Muscle of leg (tissue), 11 donors: ENCODE results near the gene LMOD3. TPM values are rescaled to one million over a fixed set of nuclear protein-coding genes. Genes with fewer than 3 reads are reported as not detected.

Experiments
- DNase-seq: peaks from one replicate; pipeline ENCODE4 v3.0.0; 2013
- H3K27ac ChIP-seq: one replicate; pipeline ENCODE4 v1.5.1; 2013; ENCODE audit warnings: mild to moderate bottlenecking, low read length, control low read depth
- H3K27me3 ChIP-seq: one replicate; pipeline ENCODE4 v1.6.1; 2013; ENCODE audit warnings: low read length; ENCODE audit not compliant: control insufficient read depth, insufficient read depth
- H3K36me3 ChIP-seq: one replicate; pipeline ENCODE4 v1.6.1; 2013; ENCODE audit warnings: low read length; ENCODE audit not compliant: control insufficient read depth, insufficient read depth
- H3K4me1 ChIP-seq: one replicate; pipeline ENCODE4 v1.6.1; 2013; ENCODE audit warnings: low read length; ENCODE audit not compliant: control insufficient read depth, insufficient read depth
- H3K4me3 ChIP-seq: one replicate; pipeline ENCODE4 v1.5.1; 2013; ENCODE audit warnings: low read length, control low read depth
- H3K9me3 ChIP-seq: replicated peaks from 2 replicates; pipeline ENCODE4 v1.6.1; 2013; ENCODE audit warnings: low read depth, low read length; ENCODE audit not compliant: control insufficient read depth
- WGBS: methylation state at CpG from one replicate; pipeline ENCODE4 v1.1.5; 2013; ENCODE audit warnings: missing lambda C conversion rate; ENCODE audit not compliant: insufficient coverage; 5-methylcytosine and 5-hydroxymethylcytosine counted together
- polyA plus RNA-seq, 8 donors: library from polyadenylated mRNA; unstranded; fragments of 120-200 nt; gene quantifications; one replicate each; pipeline versions ENCODE4 v1.2.1 to v1.2.3, GENCODE V29; 2013; ENCODE audit warnings: inconsistent platforms in 1 of 8, low replicate concordance in 1 of 8; ENCODE audit not compliant: insufficient read length in 8 of 8, insufficient read depth in 1 of 8
- total RNA-seq: library from RNA; stranded (reverse); fragments of 120-200 nt; gene quantifications from one replicate; pipeline ENCODE4 v1.2.4, GENCODE V29; 2013

The LMOD3 gene
- total and polyA plus RNA-seq, 9 donors = 90.3 to 160 (median 127) TPM

DNA sequence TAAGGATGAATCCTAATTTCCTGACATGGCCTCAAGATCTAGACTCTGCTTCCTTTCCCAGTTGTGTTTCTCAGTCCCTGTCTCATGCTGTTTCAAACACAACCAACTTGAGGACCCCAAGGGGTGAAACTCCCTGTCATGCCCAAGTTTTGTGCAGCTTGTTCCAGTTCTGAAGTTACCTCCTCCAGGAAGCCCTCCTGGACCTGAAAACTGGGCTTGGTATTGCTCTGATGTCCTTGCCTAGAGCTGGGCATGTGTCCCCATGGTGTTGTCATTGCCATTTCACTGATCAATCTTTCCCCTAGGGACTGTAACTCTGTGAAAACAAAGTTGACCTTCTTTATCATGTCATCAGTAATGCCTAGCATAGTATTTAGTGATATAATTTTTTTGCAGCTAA is 6.1 kb upstream of the LMOD3 start:
- no peaks in the 10 kb centered on the region for H3K27me3 ChIP-seq
- no peak overlapping the region for H3K27ac ChIP-seq
- DNase-seq = no peak
- no peak overlapping the region for H3K4me3 ChIP-seq
- H3K9me3 ChIP-seq = no peaks in the 10 kb centered on the region
- H3K36me3 ChIP-seq = no peaks in the 10 kb centered on the region
- peaks cover 2% of the 10 kb centered on the region for H3K4me1 ChIP-seq

DNA sequence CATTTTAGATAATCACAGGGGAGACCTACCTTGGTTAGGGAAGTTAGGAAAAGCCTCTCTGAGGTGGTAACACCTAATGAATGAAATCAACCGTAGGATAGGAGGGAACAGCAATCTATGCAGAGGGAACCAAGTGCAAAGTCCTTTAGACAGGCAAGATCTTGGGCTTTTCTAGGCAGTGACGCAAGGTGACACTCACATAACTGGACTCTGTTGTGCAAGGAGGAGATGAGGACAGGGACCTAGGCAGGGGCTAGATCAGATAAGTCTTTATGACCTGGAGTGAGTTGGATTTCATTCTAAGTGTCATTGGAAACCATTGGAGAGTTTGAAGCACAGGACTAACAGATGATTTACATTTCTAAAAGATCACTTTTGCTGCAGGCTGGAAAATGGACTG is 4.6 kb upstream of the LMOD3 start:
- WGBS = 79% methylated on average over 2 of the region's 2 CpGs

DNA sequence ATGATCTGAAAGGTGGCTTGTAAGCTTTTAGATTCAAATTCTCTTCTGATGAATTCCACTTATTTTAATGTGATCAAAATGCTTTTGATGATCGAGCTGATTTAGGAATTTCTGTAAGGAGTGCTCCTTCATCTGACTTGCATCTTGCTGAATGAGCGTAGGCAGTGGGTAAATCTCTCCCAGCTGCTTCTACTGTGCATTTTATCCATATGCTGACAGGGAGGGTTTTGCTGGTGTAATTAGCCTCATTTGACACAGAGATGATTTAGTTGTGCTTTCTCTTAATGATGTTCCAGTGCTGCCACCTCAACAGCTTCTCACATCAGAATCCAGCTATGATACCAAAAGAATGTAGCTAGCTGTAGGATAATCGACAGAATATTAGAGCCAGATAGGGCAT is 3.8 kb upstream of the LMOD3 start:
- Histone ChIP-seq H3K36me3 (no peaks in the 10 kb centered on the region), H3K4me1 (peaks cover 10% of the 10 kb centered on the region), H3K27ac (no peak overlapping the region), H3K4me3 (no peak overlapping the region), H3K9me3 (no peaks in the 10 kb centered on the region), H3K27me3 (no peaks in the 10 kb centered on the region)
- no CpG with 5 or more reads among the region's 3 CpGs for WGBS
- no peak for DNase-seq

More for the DNA sequence above, 4.6 kb upstream of the LMOD3 start:
- Histone ChIP-seq H3K27me3 (no peaks in the 10 kb centered on the region), H3K27ac (no peak overlapping the region), H3K4me1 (peaks cover 7% of the 10 kb centered on the region), H3K9me3 (no peaks in the 10 kb centered on the region), H3K4me3 (no peak overlapping the region), H3K36me3 (no peaks in the 10 kb centered on the region)
- no peak for DNase-seq

DNA sequence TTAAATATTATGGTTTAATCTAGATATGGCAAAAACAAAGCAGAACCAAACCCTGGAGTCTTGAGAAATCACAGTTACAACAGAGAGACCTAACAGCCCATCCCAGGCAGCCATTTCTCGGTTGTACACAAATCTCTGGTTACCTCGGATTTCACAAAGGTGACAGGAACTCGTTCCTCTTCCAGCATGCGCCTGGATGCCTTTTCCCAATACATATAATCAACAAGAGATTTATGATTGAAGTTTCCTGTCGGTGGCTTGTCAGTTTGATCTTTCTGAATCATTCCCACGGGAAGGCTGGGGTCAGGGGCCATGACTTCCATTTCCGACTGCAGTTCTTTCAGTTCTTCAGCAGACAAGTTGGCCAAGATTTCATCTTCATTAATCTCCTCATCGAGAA is 445 bp downstream of the LMOD3 start:
- Histone ChIP-seq H3K4me1 (peaks cover 19% of the 10 kb centered on the region), H3K27me3 (no peaks in the 10 kb centered on the region), H3K4me3 (peak overlapping the region; percentile 46), H3K27ac (peak overlapping the region; percentile 81), H3K9me3 (no peaks in the 10 kb centered on the region), H3K36me3 (peaks cover 7% of the 10 kb centered on the region)
- DNase-seq = no peak
- 31% methylated on average over 3 of the region's 8 CpGs for WGBS

GRCh38 chr3:69121513-69121912 is 882 bp downstream of the LMOD3 start:
- Histone ChIP-seq H3K36me3 (peaks cover 7% of the 10 kb centered on the region), H3K27ac (peak overlapping the region; percentile 81), H3K27me3 (no peaks in the 10 kb centered on the region), H3K4me3 (peak overlapping the region; percentile 46), H3K9me3 (no peaks in the 10 kb centered on the region), H3K4me1 (peaks cover 19% of the 10 kb centered on the region)
- 100% methylated on average over 1 of the region's 6 CpGs for whole genome bisulfite sequencing
- DNase-seq = no peak

- peak; percentile 78 for DNase-seq
- Histone ChIP-seq H3K36me3 (peaks cover 7% of the 10 kb centered on the region), H3K4me1 (peaks cover 19% of the 10 kb centered on the region), H3K4me3 (peak overlapping the region; percentile 46), H3K27me3 (no peaks in the 10 kb centered on the region), H3K9me3 (no peaks in the 10 kb centered on the region), H3K27ac (no peak overlapping the region)
- WGBS = no CpG with 5 or more reads among the region's 1 CpG
Observed at GRCh38 chr3:69120879-69121464, 1.4 kb downstream of the LMOD3 start.

- H3K4me3 ChIP-seq = no peak overlapping the region
Observed at GRCh38 chr3:69119681-69120080, 2.7 kb downstream of the LMOD3 start.

DNA sequence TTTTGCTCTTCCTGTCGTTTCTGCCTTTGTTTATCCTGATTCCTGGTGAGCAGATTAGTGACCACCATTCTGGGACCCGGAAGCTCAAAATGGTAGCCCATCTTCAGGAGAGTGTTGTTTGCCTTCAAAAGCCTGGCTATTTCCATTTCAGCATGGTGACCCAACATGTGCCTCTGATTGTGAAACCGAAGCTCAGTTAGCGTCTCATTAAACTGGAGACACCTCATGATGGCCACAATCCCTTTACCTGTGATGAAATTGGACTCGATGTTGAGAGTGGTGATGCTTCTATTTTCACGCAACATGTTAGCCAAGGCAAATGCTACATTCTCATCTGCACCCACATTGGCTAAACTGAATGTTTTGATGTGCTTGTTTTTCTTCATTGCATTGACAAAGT is 3.3 kb downstream of the LMOD3 start:
- Histone ChIP-seq H3K36me3 (peaks cover 10% of the 10 kb centered on the region), H3K9me3 (no peaks in the 10 kb centered on the region), H3K27me3 (no peaks in the 10 kb centered on the region), H3K4me1 (peaks cover 28% of the 10 kb centered on the region), H3K27ac (no peak overlapping the region), H3K4me3 (no peak overlapping the region)
- WGBS = 93% methylated on average over 2 of the region's 6 CpGs
- no peak for DNase-seq

More at GRCh38 chr3:69119681-69120080, 2.7 kb downstream of the LMOD3 start:
- H3K36me3 ChIP-seq = peaks cover 10% of the 10 kb centered on the region
- no peak overlapping the region for H3K27ac ChIP-seq
- WGBS = 83% methylated on average over 3 of the region's 5 CpGs
- H3K4me1 ChIP-seq = peaks cover 24% of the 10 kb centered on the region
- DNase-seq = no peak
- H3K27me3 ChIP-seq = no peaks in the 10 kb centered on the region
- H3K9me3 ChIP-seq = no peaks in the 10 kb centered on the region

- peaks cover 28% of the 10 kb centered on the region for H3K4me1 ChIP-seq
- no peak overlapping the region for H3K4me3 ChIP-seq
- DNase-seq = no peak
- WGBS = 85% methylated on average over 10 of the region's 12 CpGs
- H3K27ac ChIP-seq = no peak overlapping the region
- H3K27me3 ChIP-seq = no peaks in the 10 kb centered on the region
- no peaks in the 10 kb centered on the region for H3K9me3 ChIP-seq
- peaks cover 10% of the 10 kb centered on the region for H3K36me3 ChIP-seq
Observed at GRCh38 chr3:69118555-69118954, 3.8 kb downstream of the LMOD3 start.

GRCh38 chr3:69116897-69117296 is 5.5 kb downstream of the LMOD3 start:
- H3K9me3 ChIP-seq = no peaks in the 10 kb centered on the region
- peaks cover 10% of the 10 kb centered on the region for H3K36me3 ChIP-seq
- H3K4me3 ChIP-seq = no peak overlapping the region
- peak overlapping the region; percentile 21 for H3K27ac ChIP-seq
- no CpG with 5 or more reads among the region's 3 CpGs for WGBS
- peaks cover 20% of the 10 kb centered on the region for H3K4me1 ChIP-seq
- DNase-seq = peak; percentile 39
- H3K27me3 ChIP-seq = no peaks in the 10 kb centered on the region

GRCh38 chr3:69116162-69116561 is 6.2 kb downstream of the LMOD3 start:
- Histone ChIP-seq H3K27ac (peak overlapping the region; percentile 42), H3K36me3 (peaks cover 10% of the 10 kb centered on the region), H3K27me3 (no peaks in the 10 kb centered on the region), H3K4me3 (peak overlapping the region; percentile 9), H3K9me3 (no peaks in the 10 kb centered on the region), H3K4me1 (peaks cover 19% of the 10 kb centered on the region)
- no peak for DNase-seq
- 80% methylated on average over 1 of the region's 4 CpGs for WGBS
